Ovary (tissue), 3 donors: Measurements from ENCODE around the gene PHF21A.

ENCODE experiments used
- CTCF ChIP-seq, 3 donors: fragments of 450-650 bp in 2 of 3; fragments of 200-600 bp in 1 of 3; IDR thresholded peaks; one replicate each; pipeline versions ENCODE4 v1.5.1 to v1.8.0; 2016 to 2022; ENCODE audit warnings: antibody characterized with exemption in 3 of 3, mild to moderate bottlenecking in 1 of 3
- EP300 ChIP-seq: sonication (generic); formaldehyde crosslinking; IDR thresholded peaks from one replicate; pipeline ENCODE4 v1.6.1; 2017; ENCODE audit warnings: antibody characterized with exemption
- POLR2A ChIP-seq: fragments of 450-650 bp; IDR thresholded peaks from one replicate; pipeline ENCODE4 v1.6.1; 2017; ENCODE audit warnings: antibody characterized with exemption, mild to moderate bottlenecking, moderate library complexity
- donor health status: DM: no; HTN: no; CAD: no.

DNA sequence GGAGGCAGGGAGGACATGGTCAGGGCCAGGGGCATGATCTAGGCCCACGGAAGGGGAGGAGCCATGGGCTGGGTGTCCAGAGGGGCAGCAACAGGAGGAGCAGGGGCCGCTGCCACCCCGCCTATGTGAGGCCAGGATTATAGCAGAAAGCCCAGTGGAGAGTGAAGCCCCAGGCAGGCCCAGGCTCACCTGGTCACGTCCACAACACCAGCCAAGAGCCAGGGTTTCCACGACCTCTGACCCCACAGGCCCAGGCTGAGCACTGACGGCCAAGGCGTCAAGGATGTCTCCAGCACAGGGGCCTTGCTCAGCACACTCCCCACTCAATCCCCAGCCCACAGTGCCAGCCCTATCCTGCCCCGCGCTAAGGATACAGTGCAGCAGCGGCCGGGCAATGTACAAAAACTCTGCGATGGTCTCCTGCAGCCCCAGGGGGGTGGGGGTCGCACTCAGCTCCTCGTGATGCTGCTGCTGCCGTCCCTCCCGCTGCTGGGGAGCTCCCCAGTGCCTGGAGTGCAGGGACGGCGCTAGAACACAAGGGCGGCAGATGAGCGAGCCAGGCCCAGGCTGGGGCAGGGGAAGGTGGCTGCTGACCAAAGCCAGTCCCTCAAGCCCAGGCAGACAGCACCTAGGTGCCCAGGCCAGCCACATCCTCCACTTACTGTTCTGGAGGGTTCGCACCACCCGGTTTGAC, 207.2 kb downstream of the PHF21A start:
- no peak for TF ChIP-seq CTCF (IDR thresholded peaks at IDR 0.05)
- no peak for TF ChIP-seq POLR2A
- TF ChIP-seq EP300: no peak
